HG03439 (cell line): ENCODE data around the gene NUP50.
"Not testable (repeated sequence)": the region's sequence is repeated elsewhere in the genome, so short reads cannot be mapped to it uniquely, and the experiment has no call there.

Experiments
- ATAC-seq: cut with Tn5 transposase; IDR thresholded peaks from one replicate; pipeline ENCODE4 v1.9.1; 2021; ENCODE audit warnings: mild to moderate bottlenecking, moderate library complexity; ENCODE audit not compliant: unreplicated experiment

Gene NUP50

DNA sequence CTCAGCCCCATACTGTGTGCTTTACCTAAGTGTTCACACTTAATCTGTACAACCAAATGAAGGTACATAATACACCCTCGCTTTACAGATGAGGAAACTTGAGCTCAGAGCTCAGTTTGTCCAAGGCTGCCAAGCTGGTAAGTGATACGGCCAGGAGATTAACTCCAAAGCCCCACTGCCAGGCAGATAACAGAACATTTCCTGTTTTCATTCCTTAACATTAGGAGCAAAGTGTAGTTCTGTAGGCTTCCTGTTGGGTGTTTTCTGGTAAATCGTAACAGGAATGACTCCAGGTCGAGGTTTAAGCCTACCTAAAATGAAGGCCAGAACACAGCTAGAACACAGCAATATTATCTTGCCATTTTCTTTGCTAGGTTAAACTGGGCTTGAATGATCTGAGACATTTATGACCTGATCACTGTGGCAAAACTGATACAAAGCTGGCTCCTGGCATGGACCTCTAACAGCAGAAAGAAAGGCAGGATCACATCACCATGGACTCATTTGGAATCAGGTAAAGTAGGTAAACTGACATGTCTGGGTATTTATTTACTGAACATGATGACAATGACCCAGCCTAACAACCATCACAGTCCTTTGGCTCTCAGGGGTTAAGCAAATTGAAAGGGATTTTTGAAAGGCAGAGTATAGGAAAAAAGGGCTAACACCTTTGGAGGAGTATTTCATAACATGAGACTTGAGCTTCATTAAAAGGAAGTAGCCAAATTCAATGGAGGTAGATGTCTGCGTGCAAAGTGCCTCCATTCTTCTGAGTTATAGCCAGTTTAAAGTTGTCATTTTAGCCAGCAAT is 3.9 kb upstream of the NUP50 start:
- no peak for ATAC-seq

DNA sequence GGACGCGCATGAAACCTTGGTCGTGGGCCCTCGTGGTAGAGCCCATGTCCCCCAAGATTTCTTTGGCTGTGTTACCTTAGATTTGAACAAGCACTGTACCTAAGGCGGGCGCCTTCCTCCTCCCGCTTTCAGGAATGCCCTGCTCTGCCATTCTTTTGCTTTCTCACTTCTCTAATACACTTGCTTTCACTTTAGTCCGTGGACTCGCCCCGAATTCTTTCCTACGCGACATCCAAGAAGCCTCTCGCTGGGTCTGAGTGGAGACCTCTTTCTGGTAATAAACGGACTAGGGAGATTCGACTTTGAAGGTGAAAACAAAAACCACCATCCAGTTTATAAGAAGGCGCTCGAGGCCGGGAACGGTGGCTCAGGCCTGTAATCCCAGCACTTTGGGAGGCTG is 1.2 kb upstream of the NUP50 start:
- no peak for ATAC-seq

- ATAC-seq: peak; percentile 4
These were observed 650 bp upstream of the NUP50 start for GRCh38 chr22:45163099-45163450.

GRCh38 chr22:45164270-45165088 is 754 bp downstream of the NUP50 start:
- peak; percentile 11 for ATAC-seq

GRCh38 chr22:45166932-45167331 is 3.2 kb downstream of the NUP50 start:
- ATAC-seq: no peak

DNA sequence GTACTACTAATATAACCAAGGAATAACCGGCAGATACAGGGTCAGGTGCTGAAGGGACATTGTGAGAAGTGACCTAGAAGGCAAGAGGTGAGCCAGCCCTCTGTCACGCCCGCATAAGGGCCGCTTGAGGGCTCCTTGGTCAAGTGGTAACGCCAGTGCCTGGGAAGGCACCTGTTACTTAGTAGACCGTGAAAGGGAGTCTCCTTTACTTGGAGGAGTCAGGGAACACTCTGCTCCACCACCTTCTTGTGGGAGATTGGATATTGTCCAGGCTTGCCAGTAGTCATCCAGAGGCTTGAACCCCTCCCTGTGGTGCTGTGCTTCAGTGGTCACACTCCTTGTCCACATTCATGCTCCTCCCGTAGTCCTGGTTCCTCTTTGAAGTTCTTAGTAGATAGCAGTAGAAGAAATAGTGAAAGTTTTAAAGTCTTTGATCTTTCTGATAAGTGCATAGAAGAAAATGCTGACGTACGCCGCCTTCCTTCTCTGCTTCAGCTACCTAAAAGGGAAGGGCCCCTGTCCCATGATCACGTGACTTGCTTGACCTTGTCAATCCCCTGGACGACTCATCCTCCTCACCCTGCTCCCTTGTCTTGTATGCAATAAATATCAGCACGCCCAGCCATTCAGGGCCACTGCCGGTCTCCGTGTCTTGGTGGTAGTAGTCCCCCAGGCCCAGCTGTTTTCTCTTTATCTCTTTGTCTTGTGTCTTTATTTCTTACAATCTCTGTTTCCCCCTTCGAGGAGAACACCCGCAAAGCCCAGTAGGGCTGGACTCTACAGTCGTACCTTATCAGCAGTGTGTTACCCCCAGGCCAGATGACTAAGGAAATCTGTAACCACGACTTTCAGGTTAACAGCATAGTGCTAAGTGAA is 6.1 kb downstream of the NUP50 start:
- ATAC-seq: no peak

- no peak for ATAC-seq
These were observed 8.1 kb downstream of the NUP50 start for GRCh38 chr22:45171830-45172229.

DNA sequence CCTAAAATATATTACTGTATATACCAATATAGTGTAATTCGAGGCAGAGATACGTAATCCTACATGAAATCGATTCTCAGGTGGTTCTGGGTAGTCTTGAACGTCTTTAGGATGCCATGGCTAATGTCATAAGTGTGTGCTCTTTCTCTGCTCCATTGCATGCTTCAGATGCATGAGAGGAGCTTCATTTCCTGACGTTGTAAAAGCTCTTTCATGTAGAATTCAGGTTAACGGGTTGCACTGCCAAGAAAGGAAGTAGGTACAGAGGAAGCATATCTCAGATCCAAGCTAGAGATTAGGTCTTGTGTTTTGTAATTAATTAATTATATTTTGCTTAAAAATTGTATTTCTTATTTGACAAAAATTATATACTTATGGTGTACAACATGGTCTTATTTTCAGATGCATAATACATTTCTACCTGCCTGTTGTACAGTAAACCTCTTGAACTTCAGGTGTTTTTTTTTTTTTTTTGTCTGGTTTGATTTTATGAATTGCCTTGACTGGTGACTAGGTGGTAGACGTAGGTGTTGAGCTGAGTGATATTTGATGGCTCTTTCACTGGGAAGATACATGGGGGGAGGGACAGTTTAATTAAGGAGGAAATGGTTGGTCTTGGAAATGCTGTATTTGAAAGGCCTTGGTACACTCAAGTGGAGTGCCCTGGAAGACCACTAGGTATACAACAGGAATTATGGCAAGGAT is 9.3 kb downstream of the NUP50 start:
- no peak for ATAC-seq

DNA sequence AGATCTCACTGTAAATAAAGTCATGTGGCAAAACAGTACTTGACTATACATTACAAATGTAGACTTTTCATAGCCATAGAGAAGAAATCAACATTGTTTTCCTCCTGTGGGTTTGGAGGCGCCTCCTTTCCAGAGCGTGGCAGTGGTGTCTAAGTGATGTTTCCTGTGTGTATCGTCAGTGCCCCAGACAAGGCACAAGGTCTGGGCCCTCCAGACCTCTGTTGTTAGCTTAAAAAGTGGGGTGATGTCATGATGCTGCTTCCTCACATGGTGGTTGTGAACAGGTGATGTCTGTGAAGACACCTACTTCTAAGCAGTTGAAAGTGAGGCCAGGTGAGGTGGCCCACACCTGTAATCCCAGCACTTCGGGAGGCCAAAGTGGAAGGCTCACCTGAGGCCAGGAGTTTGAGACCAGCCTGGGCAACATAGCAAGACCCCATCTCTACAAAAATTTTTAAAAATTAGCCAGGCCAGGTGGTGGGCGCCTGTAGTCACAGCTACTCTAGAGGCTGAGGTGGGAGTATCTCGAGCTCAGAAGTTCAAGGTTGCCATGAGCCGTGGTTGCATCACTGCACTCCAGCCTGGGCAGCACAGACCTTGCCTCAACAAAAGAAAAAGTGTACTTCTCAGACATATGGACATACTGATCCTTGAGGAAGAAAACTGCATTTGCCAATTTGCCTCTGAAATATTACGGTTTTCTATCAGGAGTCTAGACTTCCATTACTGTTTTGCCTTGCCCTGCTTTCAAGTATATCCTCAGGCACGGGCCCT is 15.7 kb downstream of the NUP50 start:
- no peak for ATAC-seq

- no peak for ATAC-seq
These were observed 16.5 kb downstream of the NUP50 start for GRCh38 chr22:45180146-45180679.

GRCh38 chr22:45181240-45181639 is 17.5 kb downstream of the NUP50 start:
- ATAC-seq: no peak

GRCh38 chr22:45181766-45182165 is 18.0 kb downstream of the NUP50 start:
- ATAC-seq: no peak

GRCh38 chr22:45183974-45184373 is 20.2 kb downstream of the NUP50 start:
- ATAC-seq: no peak

GRCh38 chr22:45185718-45186514 is 22.2 kb downstream of the NUP50 start:
- ATAC-seq: no peak

- ATAC-seq: no peak
These were observed 24.2 kb downstream of the NUP50 start for GRCh38 chr22:45187891-45188290.

DNA sequence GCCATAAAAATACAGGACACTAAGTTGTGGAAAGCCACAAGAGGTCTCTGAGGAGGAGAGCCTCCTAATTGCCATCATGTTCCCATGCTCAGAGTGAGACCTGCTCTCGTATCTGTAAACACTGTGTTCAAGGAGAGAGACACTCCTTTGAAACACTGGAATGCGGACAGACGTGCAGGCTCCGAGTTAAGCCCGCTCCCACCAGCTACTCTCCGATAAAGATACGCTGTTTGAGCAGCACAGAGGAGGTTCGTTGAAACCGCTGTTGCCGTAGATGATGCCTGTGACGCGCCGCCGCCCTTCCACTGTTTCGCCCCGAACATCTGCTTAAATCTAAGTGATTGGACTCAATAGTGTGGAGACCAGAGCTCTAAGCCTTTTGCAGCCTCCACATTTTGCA is 25.1 kb downstream of the NUP50 start:
- ATAC-seq: no peak

GRCh38 chr22:45190202-45190872 is 26.6 kb downstream of the NUP50 start:
- ATAC-seq: no peak

GRCh38 chr22:45191746-45192145 is 28.0 kb downstream of the NUP50 start:
- ATAC-seq: not testable (repeated sequence)
